ENCODE data around the gene ESPN.

ESPN gene

GRCh38 chr1:6484826-6485167 is 60.2 kb downstream of the ESPN start:
- peak overlapping the region; percentile 50 for H3K4me3 ChIP-seq (replicated peaks; ENCODE audit: low read depth, low read length)
- DNase-seq (ENCODE audit: extremely low read depth, low read depth) = no peak
- no peak for TF ChIP-seq CTCF (IDR thresholded peaks at IDR 0.05; ENCODE audit: low read depth, low read length, missing control alignments)

DNA sequence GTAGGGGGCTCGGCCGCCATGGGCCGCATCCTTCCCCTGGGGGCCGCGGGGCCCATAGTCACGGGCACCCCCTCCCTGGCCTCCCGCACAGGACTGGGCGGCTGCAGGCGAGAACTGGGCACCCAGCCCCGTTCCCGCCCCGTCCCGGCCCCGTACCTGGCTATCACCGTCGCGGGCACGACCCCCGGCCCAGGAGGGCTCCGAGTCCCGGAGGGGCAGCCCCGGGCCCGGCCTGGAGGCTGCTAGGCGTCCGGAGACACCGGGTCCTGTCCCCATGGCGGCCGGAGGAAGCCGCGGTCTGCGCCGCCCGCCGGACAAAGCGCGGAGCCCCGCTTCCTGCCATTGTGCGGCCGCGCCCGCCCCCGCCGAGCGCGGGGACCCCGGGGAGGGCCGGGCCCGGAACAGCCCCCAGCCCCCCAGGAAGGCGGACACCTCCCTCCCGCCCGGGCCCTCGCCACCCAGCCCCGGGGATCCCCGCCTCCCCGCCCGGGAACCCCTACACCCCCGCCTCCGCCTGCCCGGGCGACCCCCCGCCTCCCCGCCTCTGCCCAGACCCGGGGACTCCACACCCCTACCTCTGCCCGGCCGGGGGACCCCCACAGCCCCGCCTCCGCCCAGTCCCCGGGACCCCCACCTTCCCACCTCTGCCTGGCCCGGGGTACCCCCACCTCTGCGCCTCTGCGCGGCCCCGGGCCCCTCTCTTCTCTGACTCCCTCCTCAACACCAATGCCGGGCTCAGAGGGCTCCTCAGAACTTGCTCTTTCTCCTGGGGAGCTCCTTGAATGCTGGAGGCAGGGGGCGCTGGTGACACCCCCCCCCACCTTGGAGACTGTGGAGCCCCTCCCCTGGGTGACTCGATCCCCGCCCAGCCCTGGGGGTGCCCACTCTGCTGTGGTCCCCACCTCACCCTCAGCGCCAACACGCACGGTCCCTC is 60.9 kb downstream of the ESPN start:
- TF ChIP-seq CTCF (IDR thresholded peaks at IDR 0.05; ENCODE audit: low read depth, low read length, missing control alignments) = no peak
- DNase-seq (ENCODE audit: extremely low read depth, low read depth) = no peak
- peak overlapping the region; percentile 50 for H3K4me3 ChIP-seq (replicated peaks; ENCODE audit: low read depth, low read length)

DNA sequence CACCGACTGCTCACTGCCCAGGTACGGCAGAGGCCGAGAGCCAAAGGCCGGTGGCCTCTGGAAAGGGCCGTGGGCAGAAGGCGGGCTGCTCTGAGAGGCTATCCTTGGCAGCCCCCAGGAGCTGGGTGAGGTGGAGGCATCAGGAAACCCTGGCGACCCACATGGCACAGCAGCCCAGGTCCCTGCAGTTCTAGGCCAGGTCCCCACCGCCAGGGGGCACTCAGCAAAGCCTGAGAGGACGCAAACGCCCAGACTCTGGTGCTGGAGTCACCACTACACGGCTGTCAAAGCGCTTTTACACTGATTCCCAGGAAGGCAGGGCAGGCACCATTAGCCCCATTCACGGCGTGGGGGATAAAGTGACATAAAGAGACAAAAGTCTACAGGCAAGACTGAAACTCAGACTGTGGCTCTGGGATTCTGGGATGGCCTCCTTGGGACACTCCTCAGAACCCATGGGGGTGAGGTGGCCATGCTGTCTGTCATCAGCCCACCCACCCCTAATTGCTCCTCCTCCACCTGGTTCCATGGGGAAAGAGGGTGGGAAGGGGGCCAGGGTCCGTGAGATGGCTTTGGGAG is 61.9 kb downstream of the ESPN start:
- TF ChIP-seq CTCF (IDR thresholded peaks at IDR 0.05; ENCODE audit: low read depth, low read length, missing control alignments) = peak; percentile 95
- peak; percentile 67 for DNase-seq (ENCODE audit: extremely low read depth, low read depth)
- H3K4me3 ChIP-seq (replicated peaks; ENCODE audit: low read depth, low read length) = peak overlapping the region; percentile 50; the same call in 1 of the 2 replicates

DNA sequence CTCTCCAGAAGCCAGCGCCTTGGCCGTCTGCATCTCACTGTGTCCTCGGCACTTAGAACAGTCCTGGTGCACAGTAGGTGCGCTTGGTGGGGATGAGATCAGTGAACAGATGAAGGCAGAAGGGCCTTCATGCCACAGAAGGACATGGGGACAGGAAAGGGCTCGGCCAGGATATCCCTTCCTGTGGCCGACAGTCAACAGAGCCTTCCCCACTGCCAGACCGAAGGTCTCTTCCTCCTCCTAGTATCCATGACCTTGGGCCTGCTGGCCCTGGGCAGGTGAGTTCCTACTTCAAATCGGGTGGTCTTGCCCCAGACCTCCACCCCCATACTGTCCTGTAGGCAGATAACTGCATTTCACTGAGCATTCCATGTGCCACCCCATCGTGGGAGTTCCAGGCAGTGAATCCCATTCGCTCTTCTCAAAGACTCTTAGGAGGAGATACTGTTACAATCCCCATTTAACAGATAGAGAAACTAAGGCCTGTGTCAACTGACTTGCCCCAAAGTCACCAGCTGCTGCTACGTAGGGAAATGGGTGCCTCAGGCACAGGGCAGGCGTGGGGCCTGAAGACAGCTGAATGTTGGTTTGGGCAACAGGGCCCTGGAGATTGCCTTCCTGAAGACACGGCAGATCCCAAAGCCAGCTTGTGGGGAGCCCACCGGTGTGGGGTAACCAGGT is 63.4 kb downstream of the ESPN start:
- no peak for TF ChIP-seq CTCF (IDR thresholded peaks at IDR 0.05; ENCODE audit: low read depth, low read length, missing control alignments)
- no peak overlapping the region for H3K4me3 ChIP-seq (replicated peaks; ENCODE audit: low read depth, low read length)

DNA sequence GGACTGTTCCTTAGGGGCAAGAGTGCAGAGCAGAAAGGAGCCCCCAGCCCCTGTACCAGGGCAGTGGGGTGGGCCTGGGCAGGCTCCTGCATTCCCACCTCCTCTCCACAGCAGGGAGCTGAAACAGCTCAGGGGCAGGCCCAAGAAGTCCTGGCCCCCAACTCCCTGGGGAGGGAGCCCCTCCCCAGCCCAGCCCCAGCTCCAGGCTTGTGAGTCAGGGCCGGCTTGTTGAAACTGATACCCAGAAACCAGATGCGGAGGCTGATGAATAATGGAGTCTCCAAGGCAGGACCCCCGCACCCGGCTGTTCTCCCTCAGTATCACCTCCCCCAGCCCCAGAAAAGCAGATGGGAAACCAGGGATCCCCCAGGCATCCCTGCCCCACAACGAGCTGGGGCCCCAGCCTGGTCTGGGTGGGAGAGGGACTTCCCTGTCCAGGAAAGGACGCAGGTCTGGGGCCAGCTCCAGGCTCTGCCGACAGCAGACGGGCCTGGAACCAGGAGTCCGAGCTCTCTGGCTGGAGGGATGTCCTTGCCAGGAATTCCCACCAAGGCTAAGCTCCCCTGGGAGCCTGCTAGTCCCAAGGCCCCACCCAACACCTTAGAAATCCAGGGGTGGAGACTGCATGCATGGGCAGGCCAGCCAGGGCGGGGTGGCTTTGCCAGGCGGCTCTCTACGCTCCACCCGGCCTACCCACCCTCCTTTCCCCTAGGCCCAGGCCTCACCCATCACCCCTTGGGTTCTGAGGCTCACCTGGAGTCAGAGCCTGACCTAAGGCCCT is 64.2 kb downstream of the ESPN start:
- no peak for DNase-seq (ENCODE audit: extremely low read depth, low read depth)
- H3K4me3 ChIP-seq (replicated peaks; ENCODE audit: low read depth, low read length) = no peak overlapping the region
- TF ChIP-seq CTCF (IDR thresholded peaks at IDR 0.05; ENCODE audit: low read depth, low read length, missing control alignments) = no peak

More for the DNA sequence above, 63.4 kb downstream of the ESPN start:
- no peak for DNase-seq (ENCODE audit: extremely low read depth, low read depth)

DNA sequence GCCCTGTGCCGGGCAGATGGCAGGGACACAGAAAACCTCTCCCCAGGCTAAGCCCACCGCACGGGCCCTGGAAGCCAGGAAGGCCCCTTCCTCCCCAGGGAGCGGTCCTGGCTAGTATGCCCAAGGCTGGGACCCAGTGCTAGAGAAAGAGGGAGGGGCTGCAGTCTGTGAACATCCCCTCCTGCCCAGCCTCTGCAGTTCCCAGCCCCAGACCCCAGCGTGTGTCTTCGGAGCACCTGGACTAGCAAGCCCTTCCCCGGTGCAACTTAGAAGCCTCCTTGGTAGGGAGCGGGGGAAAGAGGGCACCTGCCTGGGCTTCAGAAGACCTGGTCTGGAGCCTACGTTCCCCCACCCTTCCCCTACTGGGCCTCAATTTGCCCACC is 64.8 kb downstream of the ESPN start:
- DNase-seq (ENCODE audit: extremely low read depth, low read depth) = no peak

More for the DNA sequence above, 64.8 kb downstream of the ESPN start:
- peak overlapping the region; percentile 87; the same call in 1 of the 2 replicates for H3K4me3 ChIP-seq (replicated peaks; ENCODE audit: low read depth, low read length)
- TF ChIP-seq CTCF (IDR thresholded peaks at IDR 0.05; ENCODE audit: low read depth, low read length, missing control alignments) = no peak
